Fibroblast of lung (primary cell): ENCODE results near the gene CALR3.

Source experiments
- EZH2 ChIP-seq: IDR thresholded peaks from 2 replicates; pipeline ENCODE4 v1.5.1; 2012; ENCODE audit warnings: low read length, control low read depth, mild to moderate bottlenecking; ENCODE audit errors: missing control alignments
- TF ChIP-seq, protein P1 (sequence below), 2 donors: IDR thresholded peaks in 1 of 2; conservative IDR thresholded peaks in 1 of 2; 1 replicate in 1 of 2; 2 replicates in 1 of 2; pipeline ENCODE4 v1.5.1; 2011 to 2012; ENCODE audit warnings: low read length in 2 of 2, control low read depth in 1 of 2, inconsistent platforms in 1 of 2, low read depth in 1 of 2, mild to moderate bottlenecking in 1 of 2

DNA sequence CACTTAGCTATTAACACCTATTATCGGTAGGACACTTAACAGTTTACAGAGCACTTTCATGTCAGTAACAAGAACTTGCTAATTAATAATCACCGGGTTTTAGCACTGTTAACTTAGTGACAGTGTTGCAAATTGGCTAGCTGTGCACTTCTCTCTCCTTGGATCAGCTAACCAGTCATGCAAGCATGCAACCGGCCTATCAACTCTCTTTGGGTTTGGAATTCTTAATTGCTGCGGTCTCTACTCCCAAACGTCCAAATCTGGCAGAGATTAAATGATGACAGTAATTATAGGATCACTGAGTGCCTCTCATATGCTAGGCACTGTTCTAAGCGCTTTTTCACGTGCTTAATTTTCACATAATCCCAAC, 25.4 kb downstream of the CALR3 start:
- TF ChIP-seq, protein P1, sequence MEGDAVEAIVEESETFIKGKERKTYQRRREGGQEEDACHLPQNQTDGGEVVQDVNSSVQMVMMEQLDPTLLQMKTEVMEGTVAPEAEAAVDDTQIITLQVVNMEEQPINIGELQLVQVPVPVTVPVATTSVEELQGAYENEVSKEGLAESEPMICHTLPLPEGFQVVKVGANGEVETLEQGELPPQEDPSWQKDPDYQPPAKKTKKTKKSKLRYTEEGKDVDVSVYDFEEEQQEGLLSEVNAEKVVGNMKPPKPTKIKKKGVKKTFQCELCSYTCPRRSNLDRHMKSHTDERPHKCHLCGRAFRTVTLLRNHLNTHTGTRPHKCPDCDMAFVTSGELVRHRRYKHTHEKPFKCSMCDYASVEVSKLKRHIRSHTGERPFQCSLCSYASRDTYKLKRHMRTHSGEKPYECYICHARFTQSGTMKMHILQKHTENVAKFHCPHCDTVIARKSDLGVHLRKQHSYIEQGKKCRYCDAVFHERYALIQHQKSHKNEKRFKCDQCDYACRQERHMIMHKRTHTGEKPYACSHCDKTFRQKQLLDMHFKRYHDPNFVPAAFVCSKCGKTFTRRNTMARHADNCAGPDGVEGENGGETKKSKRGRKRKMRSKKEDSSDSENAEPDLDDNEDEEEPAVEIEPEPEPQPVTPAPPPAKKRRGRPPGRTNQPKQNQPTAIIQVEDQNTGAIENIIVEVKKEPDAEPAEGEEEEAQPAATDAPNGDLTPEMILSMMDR (conservative IDR thresholded peaks at IDR 0.05 in 1 of 2, IDR thresholded peaks at IDR 0.05 in 1 of 2; ENCODE audit: low read depth in 1 of 2, low read length in 2 of 2), result no peak
- TF ChIP-seq EZH2, result no peak
